HG02678 (cell line): ENCODE results near the gene PLA2G3.
"Not testable (repeated sequence)": the region's sequence is repeated elsewhere in the genome, so short reads cannot be mapped to it uniquely, and the experiment has no call there.

Experiments
- ATAC-seq: cut with Tn5 transposase; IDR thresholded peaks from one replicate; pipeline ENCODE4 v1.9.1; 2021; ENCODE audit warnings: mild to moderate bottlenecking, moderate library complexity; ENCODE audit not compliant: unreplicated experiment

Gene PLA2G3

DNA sequence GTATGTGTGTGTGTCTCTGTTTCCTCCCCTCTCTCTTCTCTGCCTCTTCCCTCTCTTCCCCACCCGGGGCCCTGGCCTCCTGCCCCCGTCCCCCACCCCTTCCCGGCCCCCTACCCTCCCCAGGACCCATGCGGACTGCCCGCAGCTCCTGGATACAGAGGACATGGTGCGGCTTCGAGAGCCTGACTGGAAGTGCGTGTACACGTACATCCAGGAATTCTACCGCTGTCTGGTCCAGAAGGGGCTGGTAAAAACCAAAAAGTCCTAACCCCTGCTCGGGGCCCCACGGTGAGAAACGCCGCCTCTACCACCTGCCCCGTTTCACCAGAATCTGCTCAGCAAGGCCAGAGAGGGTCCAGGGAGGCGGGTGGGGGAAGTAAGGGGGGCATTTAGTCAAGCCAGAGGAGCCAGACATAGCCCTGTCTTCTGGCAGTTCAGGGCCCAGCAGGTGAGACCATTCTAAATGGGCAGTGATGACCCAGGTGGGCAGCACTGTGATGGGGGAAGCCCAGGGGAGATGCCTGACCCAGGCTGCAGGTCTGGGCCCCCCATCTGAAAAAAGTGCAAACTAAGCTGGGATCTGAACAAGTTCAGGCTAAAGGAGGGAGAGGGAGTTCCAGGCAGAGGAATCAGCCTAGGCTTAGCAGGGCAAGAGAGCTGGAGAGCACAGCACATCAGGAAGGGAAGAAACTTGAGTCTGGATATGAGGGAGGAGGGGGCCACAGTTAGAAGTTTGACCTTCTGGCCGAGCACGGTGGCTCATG lies 39.4 kb downstream of the PLA2G3 start:
- no peak for ATAC-seq

DNA sequence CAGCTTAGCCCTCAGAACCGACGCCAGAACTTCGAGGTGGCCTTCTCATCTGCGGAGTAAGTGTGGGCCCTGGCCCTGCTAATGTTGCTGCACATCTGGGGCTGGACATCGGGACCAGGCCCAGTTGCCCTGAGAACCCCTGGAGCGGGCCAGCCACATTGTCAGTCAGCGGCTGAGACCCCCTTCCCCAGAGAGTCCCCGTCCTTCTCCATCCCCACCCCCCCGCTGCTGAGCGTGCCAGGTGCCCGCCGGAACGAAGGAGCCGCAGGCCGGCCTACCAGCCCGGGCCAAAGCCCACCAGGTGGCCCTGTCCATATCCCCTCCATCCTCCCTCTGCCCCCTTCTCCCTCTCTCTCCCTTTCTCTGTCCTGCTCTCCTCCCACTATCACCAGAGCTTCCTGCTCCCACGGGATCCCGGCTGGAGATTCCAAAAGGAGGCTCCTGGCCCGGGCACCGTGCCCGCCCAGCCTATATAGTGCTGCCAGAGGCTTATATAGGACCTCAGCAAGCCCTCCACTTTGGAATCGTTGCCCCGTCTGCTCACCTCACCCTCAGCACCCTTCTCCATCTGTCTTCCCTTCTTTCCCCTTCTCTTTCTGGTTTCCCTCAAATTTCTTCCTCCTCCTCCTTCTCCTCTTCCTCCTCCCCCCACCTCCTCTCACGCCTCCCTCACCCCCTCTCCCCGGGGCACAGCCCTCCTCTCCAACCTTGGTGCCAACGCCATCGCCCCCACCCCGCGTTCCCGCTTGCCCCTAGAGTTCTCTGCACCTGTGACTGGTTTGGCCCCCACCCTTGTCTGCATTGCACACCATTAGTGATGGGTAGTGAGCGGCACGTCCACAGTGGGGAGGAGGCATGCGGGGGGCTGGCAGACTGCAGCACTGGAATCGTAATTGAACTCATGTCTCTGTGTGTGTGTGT lies 40.2 kb downstream of the PLA2G3 start:
- ATAC-seq: no peak

DNA sequence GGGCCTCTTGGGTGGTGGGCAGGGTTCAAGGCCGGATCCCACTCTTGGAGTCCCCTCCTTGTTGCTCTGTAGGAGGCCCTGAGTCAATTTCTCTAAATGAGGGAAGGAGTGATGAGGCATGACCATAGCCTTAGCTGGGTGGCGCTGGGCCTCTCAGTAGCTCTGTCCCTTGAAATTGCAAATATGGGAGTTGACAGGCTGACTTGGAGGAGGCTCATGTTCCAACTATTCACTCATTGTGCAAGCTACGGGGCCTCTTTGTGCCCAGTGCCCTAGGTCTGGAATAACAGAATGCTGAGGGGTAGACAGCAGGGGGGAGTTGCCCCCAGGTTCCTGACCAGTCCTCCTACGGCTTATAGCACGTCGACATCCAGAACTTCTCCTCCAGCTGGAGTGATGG lies 40.9 kb downstream of the PLA2G3 start:
- no peak for ATAC-seq

DNA sequence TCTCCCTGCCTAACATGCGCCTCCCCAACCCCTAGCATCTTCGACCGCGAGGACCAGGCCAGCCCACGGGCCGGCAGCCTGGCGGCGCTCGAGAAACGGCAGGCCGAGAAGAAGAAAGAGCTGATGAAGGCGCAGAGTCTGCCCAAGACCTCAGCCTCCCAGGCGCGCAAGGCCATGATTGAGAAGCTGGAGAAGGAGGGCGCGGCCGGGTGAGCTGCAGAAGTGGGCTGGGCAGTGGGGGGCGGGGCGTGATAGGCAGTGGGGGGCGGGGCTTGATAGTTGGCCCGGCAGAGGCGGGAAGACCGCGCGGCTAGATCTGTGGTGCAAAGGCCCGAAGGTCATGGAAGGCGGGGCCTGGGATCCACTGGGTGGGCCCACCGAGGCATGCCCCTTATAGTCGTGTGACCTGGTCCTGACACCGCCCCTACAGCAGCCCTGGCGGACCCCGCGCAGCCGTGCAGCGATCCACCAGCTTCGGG lies 41.6 kb downstream of the PLA2G3 start:
- no peak for ATAC-seq

DNA sequence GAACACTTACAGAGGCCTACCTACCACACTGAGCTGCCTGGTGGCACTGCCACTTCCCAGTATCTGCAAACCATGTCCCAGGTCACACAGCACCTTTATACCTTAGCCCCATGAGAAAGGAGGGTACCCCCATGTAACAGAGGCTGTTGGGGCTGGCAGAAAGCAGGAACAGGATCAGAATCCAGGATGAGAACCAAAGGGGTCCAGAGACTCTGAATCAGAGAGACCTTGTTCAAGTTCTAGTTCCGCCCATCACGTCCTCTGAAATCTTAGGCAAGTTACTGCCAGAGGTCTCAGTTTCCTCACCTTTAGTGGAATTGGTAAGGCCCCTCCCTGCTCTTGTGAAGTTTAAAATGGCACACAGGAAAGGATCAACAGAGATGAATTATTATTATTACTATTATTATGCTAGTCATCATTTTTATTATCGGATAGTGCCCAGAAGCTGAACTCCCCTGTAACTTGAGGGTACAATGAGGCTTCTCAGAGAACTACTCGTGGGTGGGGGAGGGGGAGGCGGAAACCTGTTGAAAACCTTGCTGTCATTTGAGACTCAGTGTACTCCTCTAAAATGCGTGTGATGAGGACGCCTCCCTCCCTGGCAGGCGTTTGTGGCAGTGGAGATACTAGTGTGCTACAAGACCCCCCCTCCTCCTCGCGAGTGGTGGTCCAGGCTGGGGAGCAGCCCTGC lies 42.2 kb downstream of the PLA2G3 start:
- ATAC-seq: no peak

DNA sequence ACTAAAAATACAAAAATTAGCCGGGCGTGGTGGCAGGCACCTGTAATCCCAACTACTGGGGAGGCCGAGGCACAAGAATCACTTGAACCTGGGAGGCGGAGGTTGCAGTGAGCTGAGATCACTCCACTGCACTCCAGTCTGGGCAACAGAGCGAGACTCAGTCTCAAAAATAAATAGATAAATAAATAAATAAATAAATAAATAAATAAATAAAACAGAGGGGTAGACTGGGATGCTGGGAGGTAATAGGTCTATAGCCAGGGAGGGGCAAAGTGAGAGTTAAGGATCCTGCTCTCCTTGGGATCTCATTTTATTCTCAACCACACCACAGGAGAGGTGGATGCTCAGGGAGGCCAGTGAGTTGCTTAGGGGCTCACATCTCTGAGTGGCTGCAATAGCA lies 42.8 kb downstream of the PLA2G3 start:
- ATAC-seq: not testable (repeated sequence)

DNA sequence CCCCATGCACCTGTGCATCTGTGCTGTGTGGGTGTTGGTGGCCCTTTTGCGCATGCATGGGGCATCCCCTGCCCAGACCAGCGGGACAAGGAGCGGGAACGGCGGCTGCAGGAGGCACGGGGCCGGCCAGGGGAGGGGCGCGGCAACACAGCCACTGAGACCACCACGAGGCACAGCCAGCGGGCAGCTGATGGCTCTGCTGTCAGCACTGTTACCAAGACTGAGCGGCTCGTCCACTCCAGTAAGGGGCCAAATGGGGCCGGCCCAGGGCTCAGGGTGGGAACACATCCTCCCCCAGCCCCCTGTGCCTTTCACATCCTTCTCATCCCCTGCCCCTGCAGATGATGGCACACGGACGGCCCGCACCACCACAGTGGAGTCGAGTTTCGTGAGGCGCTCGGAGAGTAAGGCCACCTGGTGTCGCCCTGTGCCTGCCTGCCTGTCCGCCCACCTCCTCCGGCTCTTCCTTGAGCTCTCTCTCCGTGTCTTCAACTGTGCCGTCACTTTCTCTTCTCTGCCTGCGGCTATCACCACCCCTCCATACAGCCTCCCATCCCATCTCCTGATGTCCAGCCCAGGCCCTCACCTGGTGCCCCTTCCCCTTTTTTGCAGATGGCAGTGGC lies 43.5 kb downstream of the PLA2G3 start:
- no peak for ATAC-seq

DNA sequence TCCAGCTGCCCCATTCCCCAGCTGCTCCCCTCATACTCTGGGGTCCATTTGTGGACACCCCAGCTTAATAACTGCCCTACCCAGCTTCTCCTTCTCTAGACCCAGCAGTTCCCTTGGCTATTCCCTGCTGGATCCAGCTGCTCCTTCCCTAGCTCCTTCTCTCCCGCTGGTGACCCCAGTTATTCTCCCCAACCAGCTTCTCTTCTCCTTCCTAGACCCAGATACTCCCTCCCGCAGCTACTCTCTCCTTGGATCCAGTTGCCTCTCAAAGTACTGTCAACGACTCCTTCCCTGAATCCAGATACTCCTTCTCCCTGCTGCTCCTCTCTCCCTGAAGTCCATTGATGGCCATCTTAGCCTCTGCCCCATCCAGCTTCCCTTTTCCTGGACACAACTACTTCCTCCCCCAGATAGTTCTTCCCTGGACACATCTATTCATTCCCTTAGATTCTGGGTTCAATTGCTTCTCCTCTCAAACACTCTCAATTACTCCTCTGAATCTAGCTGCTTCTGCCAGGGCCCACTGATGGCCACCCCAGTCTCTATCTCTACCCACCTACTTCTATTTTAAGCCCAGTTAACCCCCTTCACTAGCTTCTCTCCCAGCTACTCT lies 44.6 kb downstream of the PLA2G3 start:
- no peak for ATAC-seq

DNA sequence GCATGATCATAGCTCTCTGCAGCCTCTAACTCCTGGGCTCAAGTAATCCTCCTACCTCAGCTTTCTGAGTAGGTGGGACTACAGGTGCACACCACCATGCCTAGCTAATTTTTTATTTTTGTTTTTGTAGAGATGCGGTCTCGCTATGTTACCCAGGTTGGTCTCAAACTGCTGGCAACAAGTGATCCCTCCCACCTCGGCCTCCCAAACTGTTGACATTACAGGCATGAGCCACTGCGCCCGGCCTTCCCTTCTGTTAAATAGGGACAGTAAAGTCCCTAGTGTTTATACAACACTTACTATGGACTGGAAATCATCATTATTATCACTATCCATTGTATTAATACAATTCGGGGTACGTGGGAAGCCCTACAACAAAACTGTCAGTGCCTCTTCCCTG lies 45.6 kb downstream of the PLA2G3 start:
- no peak for ATAC-seq

DNA sequence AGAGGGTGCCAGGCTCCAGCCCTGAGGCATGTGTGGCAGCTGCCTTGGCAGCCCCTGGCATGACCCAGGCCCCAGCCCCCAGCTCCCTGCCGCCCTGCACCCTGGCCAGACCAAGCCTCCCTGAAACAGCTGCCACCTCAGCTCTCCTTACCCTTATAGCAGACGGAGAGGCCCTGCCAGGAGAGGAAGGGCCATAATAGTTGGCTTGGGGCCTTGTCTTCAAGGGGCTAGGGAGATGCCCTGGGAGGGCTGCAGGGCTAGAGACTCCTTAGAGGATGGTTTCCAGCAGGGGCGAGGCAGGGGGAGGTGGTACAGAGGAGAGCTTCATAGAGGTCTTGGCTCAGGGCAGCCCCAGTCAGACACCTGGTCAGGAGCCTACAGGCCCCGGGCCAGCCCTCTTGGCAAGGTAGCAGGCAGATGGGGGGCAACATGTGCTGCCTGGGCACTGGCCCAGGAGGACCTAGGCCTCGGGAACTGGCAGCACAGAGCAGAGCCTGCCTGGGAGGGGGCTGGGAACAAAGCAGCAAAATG lies 46.2 kb downstream of the PLA2G3 start:
- no peak for ATAC-seq

DNA sequence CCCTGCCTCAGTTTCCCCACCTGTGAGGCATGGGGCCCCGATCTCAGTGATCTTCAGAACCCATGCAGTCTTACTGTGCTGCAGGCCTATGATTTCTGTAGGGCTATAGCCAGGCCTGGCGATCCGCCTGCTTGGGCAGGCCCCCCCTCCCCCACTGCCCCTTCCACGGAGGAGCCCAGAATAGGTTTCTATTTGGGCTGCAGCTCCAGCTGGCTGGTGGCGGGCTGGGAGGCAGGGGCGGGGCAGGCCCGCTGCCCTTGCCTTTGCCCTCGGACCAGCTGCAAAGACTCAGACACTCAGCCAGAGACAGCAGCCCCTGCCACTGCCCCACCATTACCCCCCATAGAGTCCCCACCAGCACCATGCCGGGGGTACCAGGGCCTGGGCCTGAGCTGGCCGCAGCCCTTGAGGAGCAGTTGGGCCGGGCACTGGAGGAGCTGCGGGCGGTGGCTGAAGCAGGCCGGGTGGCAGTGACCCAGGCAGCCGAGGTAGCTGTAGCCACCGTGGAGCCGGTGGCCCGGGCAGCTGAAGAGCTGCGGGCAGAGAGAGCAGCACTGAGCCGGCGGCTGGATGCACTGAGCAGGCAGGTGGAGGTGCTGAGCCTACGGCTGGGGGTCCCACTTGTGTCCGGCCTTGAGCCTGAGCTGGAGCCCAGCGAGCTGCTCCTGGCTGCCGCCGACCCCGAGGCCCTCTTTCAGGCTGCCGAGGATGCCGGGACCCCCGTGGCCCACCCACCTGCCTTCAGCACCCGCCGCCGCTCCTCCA lies 47.0 kb downstream of the PLA2G3 start:
- no peak for ATAC-seq

DNA sequence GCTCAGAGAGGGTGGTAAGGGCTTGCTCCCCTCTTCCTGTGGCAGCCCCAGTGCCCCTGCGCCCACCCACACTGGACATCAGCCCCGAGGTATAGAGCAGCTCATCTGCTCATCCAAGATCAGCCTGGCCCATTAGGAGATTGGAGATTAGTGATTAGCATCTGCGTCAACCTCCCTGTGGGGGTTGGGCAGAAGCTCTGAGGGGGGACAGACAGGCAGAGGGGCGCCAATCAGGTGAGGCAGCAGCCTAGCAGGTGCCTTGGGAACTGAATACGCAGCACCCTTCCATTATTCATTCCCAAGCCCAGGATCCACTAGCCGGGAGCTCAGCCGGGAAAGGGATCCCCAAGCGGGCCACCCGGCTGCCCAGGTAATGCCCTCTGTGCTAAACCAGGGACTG lies 48.1 kb downstream of the PLA2G3 start:
- ATAC-seq: no peak

DNA sequence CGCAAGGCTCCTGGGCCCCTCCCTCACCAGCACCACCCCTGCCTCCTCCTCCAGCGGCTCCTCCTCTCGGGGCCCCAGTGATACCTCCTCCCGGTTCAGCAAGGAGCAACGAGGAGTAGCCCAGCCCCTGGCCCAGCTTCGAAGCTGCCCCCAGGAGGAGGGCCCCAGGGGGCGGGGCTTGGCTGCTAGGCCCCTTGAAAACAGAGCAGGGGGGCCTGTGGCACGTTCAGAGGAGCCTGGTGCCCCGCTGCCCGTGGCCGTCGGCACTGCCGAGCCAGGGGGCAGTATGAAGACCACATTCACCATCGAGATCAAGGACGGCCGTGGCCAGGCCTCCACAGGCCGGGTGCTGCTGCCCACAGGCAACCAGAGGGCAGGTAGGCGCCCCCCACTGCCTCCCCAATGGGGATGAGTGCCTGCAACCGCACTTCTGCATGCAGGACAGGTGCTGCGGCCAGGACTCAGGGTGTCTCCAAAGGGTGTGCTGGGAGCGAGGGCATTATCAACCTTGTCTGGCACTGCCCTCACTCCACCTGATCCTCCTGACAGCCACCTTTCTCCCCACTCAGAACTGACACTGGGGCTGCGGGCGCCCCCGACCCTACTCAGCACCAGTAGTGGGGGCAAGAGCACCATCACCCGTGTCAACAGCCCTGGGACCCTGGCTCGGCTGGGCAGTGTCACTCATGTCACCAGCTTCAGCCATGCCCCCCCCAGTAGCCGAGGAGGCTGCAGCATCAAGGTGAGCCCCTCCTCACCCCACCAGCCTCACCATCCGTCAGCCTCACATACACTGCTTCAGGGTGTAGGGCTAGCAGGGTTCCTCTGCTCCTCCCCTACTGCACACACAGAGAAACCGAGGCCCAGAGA lies 49.0 kb downstream of the PLA2G3 start:
- ATAC-seq: no peak

DNA sequence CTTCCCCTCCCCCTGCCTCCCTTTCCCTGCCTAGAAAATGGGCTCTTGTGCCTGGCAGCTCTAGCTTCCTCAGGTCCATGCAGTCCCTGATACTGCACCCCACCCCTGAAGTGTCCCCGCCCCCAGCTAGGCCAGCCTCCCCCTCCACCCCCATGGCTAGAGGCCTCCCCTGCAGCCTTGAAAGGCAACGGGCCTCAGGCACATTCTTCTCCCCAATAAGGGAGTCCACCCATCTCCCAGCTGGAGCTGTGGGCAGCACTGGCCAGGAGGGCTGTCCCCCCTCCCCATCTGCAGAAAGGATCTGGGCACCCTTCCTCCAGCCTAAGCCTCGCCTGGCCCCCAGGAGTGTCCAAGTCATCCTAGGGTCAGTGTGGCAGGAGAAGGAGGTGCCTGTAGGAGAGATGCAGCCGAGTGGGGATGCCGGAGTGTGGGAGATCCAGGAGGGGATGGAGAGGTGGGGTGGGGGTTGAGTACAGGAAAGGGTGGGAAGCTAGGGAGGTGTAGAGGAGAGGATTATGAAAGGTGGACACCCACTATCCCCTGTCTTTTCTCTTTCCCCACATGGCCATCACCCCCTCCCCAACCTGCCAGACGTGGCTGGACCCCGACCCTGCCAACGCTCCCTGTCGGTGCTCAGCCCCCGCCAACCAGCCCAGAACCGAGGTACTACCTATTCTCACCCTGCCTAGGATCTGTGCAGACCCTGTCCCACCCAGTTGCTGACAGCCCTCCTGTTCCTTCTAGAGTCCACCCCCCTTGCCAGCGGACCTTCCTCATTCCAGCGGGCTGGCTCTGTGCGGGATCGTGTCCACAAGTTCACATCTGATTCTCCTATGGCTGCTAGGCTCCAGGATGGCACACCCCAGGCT lies 49.9 kb downstream of the PLA2G3 start:
- no peak for ATAC-seq

DNA sequence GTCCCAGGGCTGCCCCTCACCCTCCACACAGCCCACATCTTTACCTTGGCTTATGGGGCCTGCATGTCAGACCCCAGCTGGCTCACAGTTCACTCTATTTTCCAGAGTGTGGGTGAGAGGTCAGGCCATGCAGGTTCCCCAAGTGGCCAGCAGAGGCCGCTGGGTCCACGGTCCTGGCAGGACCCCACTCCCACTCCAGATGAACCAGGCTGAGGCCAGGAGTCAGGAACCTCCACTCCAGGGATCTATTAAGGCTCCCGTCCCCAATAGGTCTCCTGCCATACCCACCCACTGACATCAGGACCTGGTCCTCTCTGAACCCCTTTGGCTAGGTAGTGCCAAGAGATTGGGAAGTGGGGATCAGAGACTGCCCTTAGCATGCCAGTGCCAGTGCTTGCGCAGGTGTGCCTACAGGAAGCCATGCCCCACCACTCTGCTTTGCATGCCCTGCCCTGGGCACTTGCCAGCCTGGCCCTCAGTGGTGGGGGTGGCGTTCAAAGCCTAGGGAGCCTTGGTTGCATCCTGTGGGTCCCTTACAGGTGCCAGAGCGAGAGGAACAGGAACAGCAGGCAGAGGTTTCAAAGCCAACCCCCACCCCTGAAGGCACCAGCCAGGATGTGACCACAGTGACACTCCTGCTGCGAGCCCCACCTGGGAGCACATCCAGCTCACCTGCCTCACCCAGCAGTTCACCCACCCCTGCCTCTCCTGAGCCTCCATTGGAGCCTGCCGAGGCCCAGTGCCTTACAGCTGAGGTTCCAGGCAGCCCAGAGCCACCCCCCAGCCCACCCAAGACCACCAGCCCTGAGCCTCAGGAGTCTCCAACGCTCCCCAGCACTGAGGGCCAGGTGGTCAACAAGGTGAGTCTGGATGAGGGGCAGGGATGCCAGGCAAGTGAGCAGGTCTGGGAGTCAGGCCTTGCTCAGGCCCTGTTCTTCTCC lies 50.9 kb downstream of the PLA2G3 start:
- no peak for ATAC-seq

DNA sequence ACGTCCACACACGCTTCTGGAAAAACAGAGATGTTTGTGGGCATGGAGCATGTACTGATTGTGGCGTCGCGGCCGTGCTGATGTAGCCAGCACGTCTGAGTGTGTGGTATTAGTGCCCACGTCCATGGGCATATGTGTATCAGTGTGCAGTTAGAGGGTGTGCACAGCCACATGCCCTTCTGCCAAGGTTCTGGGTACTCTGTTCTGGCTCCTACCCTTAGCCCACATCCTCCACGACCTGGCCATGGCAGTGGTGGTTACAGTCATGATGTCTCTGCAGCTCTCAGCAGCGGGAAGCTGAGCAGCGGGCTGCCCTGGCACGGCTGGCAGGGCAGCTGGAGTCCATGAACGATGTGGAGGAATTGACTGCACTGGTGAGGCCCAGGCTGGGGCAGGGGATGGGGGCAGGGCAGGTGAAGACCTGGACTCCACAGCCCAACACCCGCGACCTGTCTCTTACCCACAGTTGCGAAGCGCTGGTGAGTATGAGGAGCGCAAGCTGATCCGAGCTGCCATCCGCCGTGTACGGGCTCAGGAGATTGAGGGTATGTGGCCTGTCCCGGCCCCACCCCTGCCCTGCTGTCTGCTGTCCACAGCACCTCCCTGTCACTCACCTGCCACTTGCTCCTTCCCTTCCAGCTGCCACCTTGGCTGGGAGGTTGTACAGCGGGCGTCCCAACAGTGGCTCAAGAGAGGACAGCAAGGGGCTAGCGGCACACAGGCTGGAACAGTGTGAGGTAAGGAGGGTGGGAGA lies 51.9 kb downstream of the PLA2G3 start:
- no peak for ATAC-seq
